OCI-LY3 (cell line): Measurements from ENCODE around the gene TMEM163.

Experiments used
- EZH2phosphoT487 ChIP-seq: fragments of 200-600 bp; shearing (Covaris generic); IDR thresholded peaks from 2 replicates; pipeline ENCODE4 v1.6.1; 2018; ENCODE audit warnings: antibody characterized with exemption, mixed run types, low read depth
- TF ChIP-seq, protein P1 (sequence below): fragments of 200-600, 300-600 bp; sonication (generic); IDR thresholded peaks from 2 replicates; pipeline ENCODE4 v1.5.1; 2014; ENCODE audit warnings: antibody characterized with exemption, low read length, low read depth

DNA sequence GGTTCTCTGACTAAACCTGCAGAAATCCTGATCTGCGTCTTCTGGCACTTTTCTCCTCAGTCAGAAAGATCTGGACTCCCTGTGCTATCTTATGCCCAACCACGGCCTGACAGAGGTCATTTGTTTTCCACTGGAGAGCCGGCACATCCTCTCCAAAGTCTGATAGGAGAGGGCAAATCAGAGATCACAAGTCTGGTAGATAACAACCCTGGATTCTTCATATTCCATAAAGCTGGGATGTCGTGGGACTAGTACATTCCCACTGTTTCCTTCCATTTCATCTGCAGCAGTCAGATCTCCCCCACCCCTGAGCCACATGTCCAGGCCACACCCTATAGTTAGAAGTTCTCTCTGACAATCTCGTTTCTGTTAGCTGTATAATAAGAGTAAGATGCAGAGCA is 308.0 kb downstream of the TMEM163 start:
- TF ChIP-seq, protein P1, sequence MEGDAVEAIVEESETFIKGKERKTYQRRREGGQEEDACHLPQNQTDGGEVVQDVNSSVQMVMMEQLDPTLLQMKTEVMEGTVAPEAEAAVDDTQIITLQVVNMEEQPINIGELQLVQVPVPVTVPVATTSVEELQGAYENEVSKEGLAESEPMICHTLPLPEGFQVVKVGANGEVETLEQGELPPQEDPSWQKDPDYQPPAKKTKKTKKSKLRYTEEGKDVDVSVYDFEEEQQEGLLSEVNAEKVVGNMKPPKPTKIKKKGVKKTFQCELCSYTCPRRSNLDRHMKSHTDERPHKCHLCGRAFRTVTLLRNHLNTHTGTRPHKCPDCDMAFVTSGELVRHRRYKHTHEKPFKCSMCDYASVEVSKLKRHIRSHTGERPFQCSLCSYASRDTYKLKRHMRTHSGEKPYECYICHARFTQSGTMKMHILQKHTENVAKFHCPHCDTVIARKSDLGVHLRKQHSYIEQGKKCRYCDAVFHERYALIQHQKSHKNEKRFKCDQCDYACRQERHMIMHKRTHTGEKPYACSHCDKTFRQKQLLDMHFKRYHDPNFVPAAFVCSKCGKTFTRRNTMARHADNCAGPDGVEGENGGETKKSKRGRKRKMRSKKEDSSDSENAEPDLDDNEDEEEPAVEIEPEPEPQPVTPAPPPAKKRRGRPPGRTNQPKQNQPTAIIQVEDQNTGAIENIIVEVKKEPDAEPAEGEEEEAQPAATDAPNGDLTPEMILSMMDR: no peak
- TF ChIP-seq EZH2phosphoT487: no peak
